8988T (cell line): ENCODE measurements around the gene NTM.

Experiments used
- DNase-seq: peaks from one replicate; pipeline ENCODE4 v3.0.0; 2011

NTM gene

DNA sequence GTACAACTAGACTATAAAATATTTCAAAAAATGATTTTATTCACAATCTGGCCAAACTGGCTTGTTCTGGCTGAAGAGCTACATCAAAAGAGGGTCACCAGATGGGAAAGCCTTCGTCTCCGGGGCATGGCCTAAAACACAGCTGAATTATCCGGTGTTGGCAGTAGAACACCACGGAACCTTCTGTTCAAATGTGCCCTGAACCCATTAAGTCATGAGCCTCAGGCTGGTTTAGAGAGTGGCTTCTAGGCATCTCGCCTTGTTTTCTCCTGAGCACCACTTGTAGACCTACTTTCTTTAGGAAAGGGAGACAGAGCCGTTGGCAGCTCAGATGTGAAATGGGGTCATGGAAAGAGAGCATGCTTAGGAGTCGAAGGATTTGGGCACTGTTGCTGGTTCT is 890.2 kb downstream of the NTM start:
- DNase-seq: no peak

DNA sequence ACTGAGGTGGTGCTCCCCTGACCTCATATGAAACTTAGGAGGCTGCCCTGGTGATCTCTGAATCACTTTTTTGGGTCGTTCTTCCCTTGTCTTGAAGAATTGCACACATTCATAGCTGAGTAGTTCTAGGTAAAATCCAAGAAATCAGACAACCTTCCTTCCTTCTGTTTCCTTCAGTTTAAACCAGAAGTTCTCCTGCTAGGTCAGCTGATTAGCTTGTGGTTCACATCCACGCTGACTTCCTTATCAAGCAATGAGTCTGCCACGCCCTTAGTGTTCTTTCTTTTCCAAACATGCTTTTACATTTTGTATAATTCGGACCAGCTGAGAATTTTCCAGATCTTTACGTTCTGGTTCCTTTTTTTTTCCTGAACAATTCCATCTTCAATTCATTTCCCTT is 892.8 kb downstream of the NTM start:
- no peak for DNase-seq

DNA sequence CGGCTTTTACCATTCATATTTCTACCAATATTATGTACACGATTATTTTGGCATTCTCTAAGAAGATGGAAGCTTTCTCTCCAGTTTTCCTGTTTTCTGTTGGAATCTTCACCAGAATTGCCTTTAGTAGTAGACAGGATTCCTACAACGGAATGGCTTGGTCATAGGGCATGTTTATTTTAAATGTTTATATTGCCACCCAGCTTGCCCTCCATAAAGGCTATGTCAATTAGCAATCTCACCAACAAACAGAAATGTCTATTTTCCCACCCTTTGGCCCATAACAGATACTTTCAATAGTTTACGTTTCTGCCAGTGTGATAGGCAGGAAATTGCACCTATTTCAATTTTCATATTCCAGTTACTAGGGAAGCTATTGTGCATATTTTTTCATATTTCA is 893.5 kb downstream of the NTM start:
- no peak for DNase-seq

DNA sequence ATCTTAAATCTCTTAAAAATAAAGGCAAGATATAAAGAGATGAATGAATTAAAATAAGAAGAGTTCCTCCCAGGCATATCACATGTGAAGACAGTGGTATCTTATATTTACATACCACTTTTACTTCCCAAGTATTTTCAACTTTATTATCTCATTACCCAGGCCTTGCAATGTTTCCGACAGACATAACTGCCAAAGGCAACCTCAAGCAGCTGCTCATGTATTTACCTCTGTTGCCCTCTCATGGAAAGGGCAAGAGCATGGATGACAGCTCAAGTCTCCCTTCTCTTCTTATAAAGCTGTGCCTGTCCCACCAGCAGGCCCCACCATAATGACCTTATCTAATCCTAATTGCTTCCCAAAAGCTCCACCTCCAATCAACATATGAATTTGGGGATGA is 894.2 kb downstream of the NTM start:
- DNase-seq: no peak

GRCh38 chr11:132278801-132279574 is 908.6 kb downstream of the NTM start:
- no peak for DNase-seq

DNA sequence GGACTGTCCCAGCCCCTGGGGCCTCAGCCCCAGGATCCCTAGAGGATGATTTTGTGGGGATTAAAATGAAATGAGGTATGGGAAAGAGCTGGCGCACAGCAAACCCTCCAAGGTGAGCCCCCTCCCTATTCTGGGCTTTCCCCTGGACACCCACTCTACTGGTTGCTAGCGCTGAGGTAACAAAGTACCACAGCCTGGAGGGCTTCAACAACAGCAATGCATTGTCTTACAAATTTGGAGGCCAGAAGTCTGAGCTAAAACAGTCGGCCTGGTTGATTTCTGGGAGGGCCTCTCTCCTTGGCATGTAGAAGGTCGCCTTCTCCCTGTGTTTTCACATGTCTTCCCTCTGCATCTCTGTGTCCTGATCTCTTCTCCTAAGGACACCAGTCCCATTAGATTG is 913.6 kb downstream of the NTM start:
- DNase-seq: no peak

- DNase-seq: no peak
Measured at GRCh38 chr11:132284611-132285010, 914.2 kb downstream of the NTM start.

GRCh38 chr11:132285631-132286030 is 915.2 kb downstream of the NTM start:
- DNase-seq: no peak

DNA sequence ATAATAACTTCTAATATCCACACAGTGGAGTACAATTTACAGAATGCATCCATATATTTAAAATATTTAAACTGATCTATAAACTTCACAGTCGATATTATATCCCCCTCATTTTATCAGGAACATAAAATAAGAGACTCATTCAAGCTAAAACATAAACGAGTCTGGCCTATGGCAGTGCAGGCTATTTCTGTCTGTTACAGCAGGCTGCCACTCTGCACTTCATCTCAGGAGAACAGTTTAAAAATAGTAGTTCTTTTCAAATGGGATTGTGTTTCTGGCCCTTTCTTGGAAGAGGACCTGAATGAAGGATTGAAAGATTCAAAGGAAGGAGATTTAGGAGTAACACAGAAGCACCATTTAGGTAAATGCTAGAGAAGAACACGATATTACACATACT is 915.7 kb downstream of the NTM start:
- DNase-seq: no peak

DNA sequence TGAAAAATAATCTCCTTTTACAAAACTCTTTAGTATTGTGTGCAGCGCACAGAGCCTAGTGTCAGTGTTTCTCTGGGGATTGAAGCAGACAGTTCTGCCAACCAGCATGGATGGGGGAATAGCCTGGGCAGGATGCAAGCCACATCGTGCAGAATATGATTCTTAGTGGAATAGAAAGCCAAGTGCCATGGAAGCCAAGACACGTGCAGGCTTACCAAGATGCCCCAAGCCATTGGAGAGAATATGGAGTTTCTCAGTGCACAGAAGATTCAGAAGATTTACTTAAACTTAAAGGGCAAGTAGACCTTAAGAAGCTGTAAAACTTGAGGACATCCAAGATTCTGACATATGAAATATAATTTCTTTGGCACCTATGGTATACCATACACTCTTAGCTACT is 917.6 kb downstream of the NTM start:
- no peak for DNase-seq

GRCh38 chr11:132289590-132290256 is 919.3 kb downstream of the NTM start:
- no peak for DNase-seq

GRCh38 chr11:132293586-132293985 is 923.2 kb downstream of the NTM start:
- no peak for DNase-seq

DNA sequence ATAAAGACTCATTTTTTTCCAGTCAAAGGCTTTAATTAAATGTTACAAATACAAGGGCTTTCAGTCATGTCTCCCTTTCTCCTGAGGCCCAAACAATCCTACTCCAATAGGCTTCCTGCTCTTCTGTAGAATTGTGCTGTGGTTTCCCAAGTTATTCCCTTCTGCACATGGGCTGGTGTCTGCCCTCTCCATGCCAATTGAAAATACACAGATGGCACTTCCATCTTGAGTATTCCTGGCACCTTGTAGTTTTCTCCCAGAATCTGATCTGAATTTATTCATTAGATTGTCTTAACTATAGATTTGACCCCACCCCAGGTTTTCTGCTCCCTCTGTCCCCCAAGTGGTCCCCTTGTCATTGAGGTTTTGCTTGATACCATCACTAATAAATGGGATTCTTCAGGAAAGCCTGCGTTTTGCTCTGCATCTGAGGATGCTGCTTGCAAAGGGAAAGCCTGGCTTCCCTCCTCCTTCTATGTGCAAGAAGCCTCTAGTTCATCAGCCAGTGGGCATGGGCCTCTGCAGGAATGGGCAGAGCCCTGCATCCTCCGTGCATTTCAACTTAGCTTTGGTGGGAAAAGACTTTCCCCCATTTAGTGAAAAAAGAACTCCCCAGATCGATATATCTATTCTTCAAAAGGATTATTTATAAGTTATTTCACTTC is 926.7 kb downstream of the NTM start:
- no peak for DNase-seq

DNA sequence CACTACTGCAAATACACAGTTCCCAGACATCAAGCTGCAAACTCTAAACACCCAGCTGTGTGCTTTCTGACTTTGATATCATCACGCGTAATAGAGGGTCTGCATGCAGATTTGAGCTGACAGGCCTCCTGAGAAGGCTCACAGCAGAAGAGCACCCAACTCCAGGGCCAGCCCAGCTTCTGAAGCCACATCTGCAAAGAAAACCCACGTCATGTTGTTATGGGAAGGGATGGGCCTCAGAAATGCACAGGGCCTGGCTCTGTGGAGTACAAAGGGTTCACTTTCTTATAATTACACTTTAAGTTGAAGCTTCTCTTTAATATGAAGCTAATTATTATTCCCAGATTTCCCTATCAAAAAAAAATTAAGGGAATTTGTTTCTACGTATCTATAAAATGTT is 927.9 kb downstream of the NTM start:
- DNase-seq: no peak

GRCh38 chr11:132300283-132300682 is 929.9 kb downstream of the NTM start:
- DNase-seq: no peak

DNA sequence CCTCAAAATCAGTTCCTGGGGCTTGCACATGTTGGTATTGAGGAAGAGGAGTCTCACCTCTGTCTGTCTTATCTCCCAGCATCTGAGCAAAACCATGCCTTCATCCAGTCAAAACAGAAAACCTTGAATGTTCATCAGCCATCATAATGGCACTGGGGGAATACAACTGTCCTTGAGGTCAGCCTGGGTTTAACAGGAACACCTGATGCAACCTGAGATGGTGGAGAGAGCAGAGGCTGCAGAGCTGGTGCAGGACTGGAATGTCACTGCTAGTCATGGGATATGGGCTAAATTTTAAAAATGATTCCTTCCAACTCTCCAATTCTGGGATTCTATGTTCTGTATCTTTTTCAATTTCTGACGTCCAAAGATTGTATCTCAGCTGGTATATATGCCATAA is 931.0 kb downstream of the NTM start:
- DNase-seq: no peak

DNA sequence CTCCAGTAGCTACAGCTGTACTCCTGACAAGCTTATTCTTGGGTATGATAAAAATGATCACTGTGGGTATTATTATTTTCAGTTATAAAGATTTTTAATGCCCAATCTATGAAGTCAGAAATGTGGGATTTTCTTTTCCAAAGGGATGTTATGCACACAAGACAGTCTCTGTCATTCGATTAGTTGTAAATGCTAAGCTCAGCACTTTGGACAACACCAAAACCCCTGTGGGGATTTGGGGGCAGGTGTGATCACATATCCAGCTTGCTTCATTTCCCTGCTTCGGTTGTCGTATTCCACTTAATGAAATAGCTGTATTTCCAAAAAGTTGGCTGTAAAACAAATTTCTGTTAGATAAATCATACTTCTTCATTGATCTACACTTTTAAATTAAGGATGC is 931.5 kb downstream of the NTM start:
- DNase-seq: no peak

- DNase-seq: no peak
Measured at GRCh38 chr11:132307309-132308020, 937.0 kb downstream of the NTM start.

- no peak for DNase-seq
Measured at GRCh38 chr11:132310390-132311375, 940.3 kb downstream of the NTM start.

- DNase-seq: no peak
Measured at GRCh38 chr11:132311703-132312102, 941.3 kb downstream of the NTM start.

DNA sequence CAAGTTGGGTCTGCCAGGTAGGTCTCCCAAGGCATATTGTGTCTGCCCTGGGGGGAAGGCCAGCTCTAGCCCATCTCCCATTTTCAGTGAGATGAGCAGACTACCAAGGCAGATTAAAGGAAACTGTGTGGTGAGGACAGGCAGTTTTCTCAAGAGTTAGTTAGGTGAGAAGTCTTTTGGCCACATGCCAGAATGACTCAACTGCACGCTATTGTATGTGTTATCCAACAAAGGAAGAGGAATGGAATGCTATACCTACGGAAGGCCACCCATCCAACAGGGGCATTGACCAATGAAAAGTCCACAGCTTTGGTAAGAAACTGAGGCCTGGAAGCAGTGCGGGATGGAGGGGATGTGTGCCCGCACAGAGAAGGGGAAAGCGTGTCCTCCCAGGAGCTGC is 941.7 kb downstream of the NTM start:
- DNase-seq: no peak

GRCh38 chr11:132312701-132313111 is 942.3 kb downstream of the NTM start:
- no peak for DNase-seq
